Smooth muscle cell (in vitro differentiated cells): ENCODE data around the gene SENP1. TPM values are rescaled to one million over a fixed set of nuclear protein-coding genes. Genes with fewer than 3 reads are reported as not detected.

Experiments used
- DNase-seq: peaks from one replicate; lab custom pipeline; 2025; ENCODE audit not compliant: unreplicated experiment; lab: John Stamatoyannopoulos, UW
- H2AFZ ChIP-seq: fragments of 200-600 bp; sonication (generic); 2 replicates; pipeline ENCODE4 v1.6.0; 2016; ENCODE audit warnings: antibody characterized with exemption, low read depth, mild to moderate bottlenecking
- H3F3A ChIP-seq: fragments of 200-600 bp; sonication (generic); 2 replicates; pipeline ENCODE4 v1.6.0; 2017; ENCODE audit warnings: antibody characterized with exemption, low read depth
- H3K27ac ChIP-seq: fragments of 200-600 bp; sonication (generic); 2 replicates; pipeline ENCODE4 v1.5.1; 2016; ENCODE audit warnings: low read depth, mild to moderate bottlenecking
- H3K27me3 ChIP-seq: fragments of 200-600 bp; sonication (generic); 2 replicates; pipeline ENCODE4 v1.6.1; 2016; ENCODE audit warnings: low read depth, mild to moderate bottlenecking
- H3K36me3 ChIP-seq: fragments of 200-600 bp; sonication (generic); 2 replicates; pipeline ENCODE4 v1.5.1; 2016; ENCODE audit warnings: low read depth
- H3K4me1 ChIP-seq: fragments of 200-600 bp; sonication (generic); 2 replicates; pipeline ENCODE4 v1.5.1; 2016; ENCODE audit warnings: low read depth
- H3K4me2 ChIP-seq: fragments of 200-600 bp; sonication (generic); 2 replicates; pipeline ENCODE4 v1.6.0; 2016; ENCODE audit warnings: mild to moderate bottlenecking
- H3K4me3 ChIP-seq: fragments of 200-600 bp; sonication (generic); 2 replicates; pipeline ENCODE4 v1.5.1; 2016; ENCODE audit warnings: mild to moderate bottlenecking
- H3K79me2 ChIP-seq: fragments of 200-600 bp; sonication (generic); 2 replicates; pipeline ENCODE4 v1.6.0; 2016; ENCODE audit warnings: low read depth, mild to moderate bottlenecking
- H3K9ac ChIP-seq: fragments of 200-600 bp; sonication (generic); 2 replicates; pipeline ENCODE4 v1.6.0; 2016; ENCODE audit warnings: low read depth
- H3K9me3 ChIP-seq: fragments of 200-600 bp; sonication (generic); replicated peaks from 2 replicates; pipeline ENCODE4 v1.5.1; 2016; ENCODE audit warnings: low read depth
- H4K20me1 ChIP-seq: fragments of 200-600 bp; sonication (generic); 2 replicates; pipeline ENCODE4 v1.6.0; 2016; ENCODE audit warnings: low read depth
- CTCF ChIP-seq: fragments of 200-600 bp; sonication (generic); IDR thresholded peaks from 2 replicates; pipeline ENCODE4 v1.5.1; 2017; ENCODE audit warnings: borderline replicate concordance, mild to moderate bottlenecking, antibody characterized with exemption; ENCODE audit not compliant: insufficient read depth, poor library complexity, severe bottlenecking
- WGBS: methylation state at CpG from one replicate; pipeline ENCODE4 v1.1.7; 2016; ENCODE audit warnings: low lambda C conversion rate; 5-methylcytosine and 5-hydroxymethylcytosine counted together
- polyA plus RNA-seq: library from polyadenylated mRNA; unstranded; fragments of >200 nt; fragmentation: Nextera tagmentation; extraction: Ambion mirVana; gene quantifications from 2 replicates; pipeline ENCODE4 v1.2.1, GENCODE V29; 2016
- total RNA-seq: library from RNA; depleted of rRNA; stranded (reverse); fragments of >200 nt; gene quantifications from 2 replicates; pipeline ENCODE4 v1.2.3, GENCODE V29; 2014

Gene SENP1
- total and polyA plus RNA-seq, 2 experiments from 2014 or later = 6.7 to 25.8 TPM

- no peaks in the 10 kb centered on the region for H3K4me1 ChIP-seq
- H3K9me3 ChIP-seq = no peaks in the 10 kb centered on the region
- no peak overlapping the region for H2AFZ ChIP-seq
- TF ChIP-seq CTCF = no peak
- H3K4me3 ChIP-seq = no peak overlapping the region
- H3K79me2 ChIP-seq = no peaks in the 10 kb centered on the region
- no peak overlapping the region for H3K27ac ChIP-seq
- no peaks in the 10 kb centered on the region for H3F3A ChIP-seq
- no peak overlapping the region for H3K9ac ChIP-seq
- peaks cover 12% of the 10 kb centered on the region for H3K36me3 ChIP-seq
- DNase-seq = no peak
- 95% methylated on average over 2 of the region's 2 CpGs for WGBS
- no peaks in the 10 kb centered on the region for H3K27me3 ChIP-seq
- H3K4me2 ChIP-seq = no peak overlapping the region
- no peaks in the 10 kb centered on the region for H4K20me1 ChIP-seq
These were observed 28.8 kb downstream of the SENP1 start for GRCh38 chr12:48077111-48077510.

GRCh38 chr12:48075832-48076231 lies 30.0 kb downstream of the SENP1 start:
- H2AFZ ChIP-seq = no peak overlapping the region
- no peak for DNase-seq
- H3K9me3 ChIP-seq = no peaks in the 10 kb centered on the region
- no peak overlapping the region for H3K27ac ChIP-seq
- no peak overlapping the region for H3K9ac ChIP-seq
- no peaks in the 10 kb centered on the region for H3K79me2 ChIP-seq
- WGBS = 100% methylated on average over 1 of the region's 1 CpG
- no peaks in the 10 kb centered on the region for H4K20me1 ChIP-seq
- H3K36me3 ChIP-seq = peaks cover 17% of the 10 kb centered on the region
- no peak overlapping the region for H3K4me2 ChIP-seq
- no peaks in the 10 kb centered on the region for H3K4me1 ChIP-seq
- H3F3A ChIP-seq = no peaks in the 10 kb centered on the region
- no peak for TF ChIP-seq CTCF
- H3K27me3 ChIP-seq = no peaks in the 10 kb centered on the region
- H3K4me3 ChIP-seq = no peak overlapping the region

GRCh38 chr12:48074266-48074665 lies 31.6 kb downstream of the SENP1 start:
- no peak for TF ChIP-seq CTCF
- Histone ChIP-seq H3K27me3 (no peaks in the 10 kb centered on the region), H3K36me3 (peaks cover 17% of the 10 kb centered on the region), H3K9ac (no peak overlapping the region), H2AFZ (no peak overlapping the region), H3K4me2 (no peak overlapping the region), H3K9me3 (no peaks in the 10 kb centered on the region), H3F3A (no peaks in the 10 kb centered on the region), H3K4me3 (no peak overlapping the region), H3K4me1 (no peaks in the 10 kb centered on the region), H4K20me1 (no peaks in the 10 kb centered on the region), H3K79me2 (no peaks in the 10 kb centered on the region), H3K27ac (no peak overlapping the region)
- WGBS = 92% methylated on average over 1 of the region's 1 CpG
- DNase-seq = no peak

GRCh38 chr12:48072266-48072665 lies 33.6 kb downstream of the SENP1 start:
- DNase-seq = no peak
- H3K4me3 ChIP-seq = no peak overlapping the region
- 99% methylated on average over 3 of the region's 3 CpGs for WGBS
- H3F3A ChIP-seq = no peaks in the 10 kb centered on the region
- no peaks in the 10 kb centered on the region for H3K9me3 ChIP-seq
- no peak overlapping the region for H2AFZ ChIP-seq
- H3K4me2 ChIP-seq = no peak overlapping the region
- H3K79me2 ChIP-seq = no peaks in the 10 kb centered on the region
- no peak for TF ChIP-seq CTCF
- H3K36me3 ChIP-seq = peaks cover 17% of the 10 kb centered on the region
- no peak overlapping the region for H3K9ac ChIP-seq
- H4K20me1 ChIP-seq = no peaks in the 10 kb centered on the region
- H3K4me1 ChIP-seq = no peaks in the 10 kb centered on the region
- H3K27ac ChIP-seq = no peak overlapping the region
- no peaks in the 10 kb centered on the region for H3K27me3 ChIP-seq
